ENCODE data around the gene MAST2.
"Not testable (repeated sequence)": the region's sequence is repeated elsewhere in the genome, so short reads cannot be mapped to it uniquely, and the experiment has no call there.

Gene MAST2

DNA sequence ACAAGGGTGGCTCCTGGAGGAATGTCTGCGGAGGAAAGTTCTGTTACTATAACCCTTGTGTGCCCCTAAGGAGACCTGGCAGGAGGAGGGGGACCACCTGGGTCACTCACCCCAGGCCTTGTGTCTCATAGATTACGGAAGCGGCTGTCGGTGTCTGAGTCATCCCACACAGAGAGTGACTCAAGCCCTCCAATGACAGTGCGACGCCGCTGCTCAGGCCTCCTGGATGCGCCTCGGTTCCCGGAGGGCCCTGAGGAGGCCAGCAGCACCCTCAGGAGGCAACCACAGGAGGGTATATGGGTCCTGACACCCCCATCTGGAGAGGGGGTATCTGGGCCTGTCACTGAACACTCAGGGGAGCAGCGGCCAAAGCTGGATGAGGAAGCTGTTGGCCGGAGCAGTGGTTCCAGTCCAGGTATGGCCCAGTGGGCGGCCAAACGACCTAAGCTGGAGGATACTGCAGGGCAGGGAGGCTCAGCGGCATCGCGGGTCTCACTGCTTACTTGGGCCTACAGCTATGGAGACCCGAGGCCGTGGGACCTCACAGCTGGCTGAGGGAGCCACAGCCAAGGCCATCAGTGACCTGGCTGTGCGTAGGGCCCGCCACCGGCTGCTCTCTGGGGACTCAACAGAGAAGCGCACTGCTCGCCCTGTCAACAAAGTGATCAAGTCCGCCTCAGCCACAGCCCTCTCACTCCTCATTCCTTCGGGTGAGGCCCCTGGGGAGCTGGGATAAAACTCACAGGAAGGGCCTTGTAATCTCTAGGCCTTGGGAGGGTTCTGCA is 227.7 kb downstream of the MAST2 start:
- DNase-seq, result no peak

DNA sequence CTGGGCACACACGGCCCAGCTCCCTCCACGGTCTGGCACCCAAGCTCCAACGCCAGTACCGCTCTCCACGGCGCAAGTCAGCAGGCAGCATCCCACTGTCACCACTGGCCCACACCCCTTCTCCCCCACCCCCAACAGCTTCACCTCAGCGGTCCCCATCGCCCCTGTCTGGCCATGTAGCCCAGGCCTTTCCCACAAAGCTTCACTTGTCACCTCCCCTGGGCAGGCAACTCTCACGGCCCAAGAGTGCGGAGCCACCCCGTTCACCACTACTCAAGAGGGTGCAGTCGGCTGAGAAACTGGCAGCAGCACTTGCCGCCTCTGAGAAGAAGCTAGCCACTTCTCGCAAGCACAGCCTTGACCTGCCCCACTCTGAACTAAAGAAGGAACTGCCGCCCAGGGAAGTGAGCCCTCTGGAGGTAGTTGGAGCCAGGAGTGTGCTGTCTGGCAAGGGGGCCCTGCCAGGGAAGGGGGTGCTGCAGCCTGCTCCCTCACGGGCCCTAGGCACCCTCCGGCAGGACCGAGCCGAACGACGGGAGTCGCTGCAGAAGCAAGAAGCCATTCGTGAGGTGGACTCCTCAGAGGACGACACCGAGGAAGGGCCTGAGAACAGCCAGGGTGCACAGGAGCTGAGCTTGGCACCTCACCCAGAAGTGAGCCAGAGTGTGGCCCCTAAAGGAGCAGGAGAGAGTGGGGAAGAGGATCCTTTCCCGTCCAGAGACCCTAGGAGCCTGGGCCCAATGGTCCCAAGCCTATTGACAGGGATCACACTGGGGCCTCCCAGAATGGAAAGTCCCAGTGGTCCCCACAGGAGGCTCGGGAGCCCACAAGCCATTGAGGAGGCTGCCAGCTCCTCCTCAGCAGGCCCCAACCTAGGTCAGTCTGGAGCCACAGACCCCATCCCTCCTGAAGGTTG is 231.4 kb downstream of the MAST2 start:
- no peak for DNase-seq

DNA sequence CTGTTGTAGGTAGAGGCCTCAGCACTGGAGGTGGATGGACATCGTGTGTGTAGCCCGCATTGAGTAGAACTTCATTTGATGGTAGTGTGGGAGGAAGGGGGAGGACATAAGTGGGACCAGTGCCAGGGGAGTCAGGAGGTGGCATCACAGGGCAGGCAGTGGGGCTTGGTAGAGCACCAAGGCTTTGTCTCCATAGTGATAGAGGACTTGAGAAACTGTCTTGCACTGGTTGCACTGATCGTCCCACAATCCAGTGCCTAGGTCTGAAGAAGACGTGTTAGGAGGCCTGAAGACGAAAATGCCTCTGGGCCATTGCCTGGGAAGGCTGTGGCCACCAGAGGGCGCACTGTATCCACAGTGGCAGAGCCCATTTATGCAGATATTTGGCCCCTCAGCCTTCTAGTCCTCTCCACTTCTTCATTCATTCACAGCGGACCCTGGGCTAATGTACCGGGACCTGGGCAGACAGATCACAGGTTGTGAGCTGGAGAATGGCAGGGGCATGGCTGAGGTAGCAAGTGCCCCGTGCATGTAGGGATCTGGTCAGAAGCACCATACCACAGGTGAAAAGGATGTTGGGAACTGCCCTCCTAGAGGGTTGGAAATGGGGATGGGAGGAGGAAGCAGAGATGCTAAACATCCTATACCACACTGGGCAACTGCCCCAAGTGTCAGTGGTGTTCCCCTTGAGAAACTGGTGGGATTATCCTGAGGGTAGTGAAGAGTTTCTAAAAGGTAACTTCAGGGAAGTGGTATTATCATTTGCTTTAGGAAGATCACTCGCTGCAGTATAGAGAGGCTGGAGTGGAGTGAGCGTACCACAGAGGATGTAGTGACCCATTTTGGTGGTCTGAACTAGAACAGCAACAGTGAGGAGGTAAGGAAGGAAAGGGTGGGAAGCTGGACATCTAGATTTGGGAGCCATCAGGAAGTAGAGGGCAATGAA is 233.8 kb downstream of the MAST2 start:
- peak; percentile 75 for DNase-seq

DNA sequence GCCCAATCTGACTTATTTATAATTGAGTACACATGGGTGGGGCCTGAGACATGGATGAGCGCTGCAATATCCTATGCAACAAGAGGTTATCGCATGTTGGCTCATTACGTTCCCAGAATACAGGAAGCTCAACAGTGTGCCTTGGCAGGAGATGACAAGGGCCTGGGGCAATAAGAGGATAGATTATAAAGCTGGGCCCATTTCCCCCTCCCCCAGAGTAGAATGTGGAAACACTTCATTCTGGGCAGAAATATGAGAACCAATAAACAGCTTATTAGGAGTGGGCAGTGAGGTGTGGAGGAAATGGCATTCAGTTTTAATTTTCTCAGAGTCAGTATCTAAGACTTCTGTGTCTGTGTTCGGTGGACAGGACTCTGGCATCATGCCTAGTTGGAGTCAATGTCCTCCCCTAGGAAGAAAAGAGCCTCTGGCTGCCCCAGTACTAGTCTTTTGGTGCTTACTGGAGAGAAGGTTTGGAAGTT is 236.2 kb downstream of the MAST2 start:
- DNase-seq, result peak; percentile 78

DNA sequence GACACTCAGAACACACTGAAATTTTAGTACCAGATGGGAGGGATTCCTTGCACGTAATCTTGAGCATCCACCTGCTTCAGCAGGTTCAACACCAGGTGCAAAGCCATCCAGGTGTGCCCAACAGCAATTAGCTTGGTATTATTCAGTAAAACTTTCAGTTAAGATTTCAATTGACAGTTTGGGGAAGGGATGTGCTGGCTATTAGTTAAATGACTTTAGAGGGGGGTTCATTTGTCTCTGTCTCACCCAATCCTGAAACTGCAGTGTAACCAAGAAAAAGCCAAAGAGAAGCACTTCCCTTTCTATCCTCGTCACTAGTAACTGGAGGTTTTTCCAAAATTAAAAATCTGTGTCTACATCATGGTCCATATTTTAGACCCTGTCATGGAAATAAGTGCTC is 238.1 kb downstream of the MAST2 start:
- no peak for DNase-seq

DNA sequence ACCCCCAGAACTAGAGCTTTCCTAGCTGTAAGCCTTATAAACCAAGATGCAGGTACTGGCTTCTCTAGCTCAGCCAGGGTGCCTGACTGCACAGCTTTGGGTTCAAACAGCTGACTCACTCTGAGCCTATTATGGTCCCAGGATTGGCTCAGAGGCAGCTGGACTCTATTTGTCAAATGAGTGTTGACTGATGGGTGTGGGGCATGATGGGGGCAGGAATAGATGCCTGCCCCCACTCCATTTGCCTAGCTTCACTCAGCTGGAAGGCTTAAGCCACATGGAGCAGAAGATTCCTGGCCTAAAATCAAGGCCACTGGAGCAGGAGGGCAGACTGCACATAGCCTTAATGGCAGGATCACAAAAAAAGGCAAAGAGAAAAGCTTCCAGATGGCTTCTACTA is 238.6 kb downstream of the MAST2 start:
- DNase-seq, result no peak

DNA sequence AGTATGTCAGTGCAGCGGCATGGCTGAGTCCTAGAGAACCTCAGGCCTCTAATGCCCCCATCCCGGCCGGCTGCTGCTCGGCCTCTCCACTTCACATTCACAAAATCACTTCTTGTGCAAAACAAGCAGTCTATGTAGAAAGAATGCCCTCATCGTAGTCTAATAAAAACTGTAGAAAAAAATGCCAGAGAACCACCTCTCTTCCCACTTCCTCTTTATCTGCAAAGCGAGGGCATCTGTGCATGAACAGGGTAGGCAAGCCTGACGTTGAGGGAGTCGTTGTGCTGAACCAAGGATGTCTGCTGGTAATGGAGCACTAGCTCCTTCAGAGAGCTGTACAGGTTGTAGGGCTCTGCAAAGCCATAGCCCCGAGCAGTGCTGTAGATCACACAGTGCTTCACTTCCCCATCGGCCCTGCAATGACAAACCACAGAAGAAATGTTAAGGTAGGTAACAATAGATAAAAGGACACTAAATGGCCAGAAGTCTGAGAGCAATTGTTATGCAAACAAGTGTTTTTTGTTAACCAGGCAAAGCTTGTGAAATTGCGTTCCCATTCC is 240.1 kb downstream of the MAST2 start:
- DNase-seq, result no peak

DNA sequence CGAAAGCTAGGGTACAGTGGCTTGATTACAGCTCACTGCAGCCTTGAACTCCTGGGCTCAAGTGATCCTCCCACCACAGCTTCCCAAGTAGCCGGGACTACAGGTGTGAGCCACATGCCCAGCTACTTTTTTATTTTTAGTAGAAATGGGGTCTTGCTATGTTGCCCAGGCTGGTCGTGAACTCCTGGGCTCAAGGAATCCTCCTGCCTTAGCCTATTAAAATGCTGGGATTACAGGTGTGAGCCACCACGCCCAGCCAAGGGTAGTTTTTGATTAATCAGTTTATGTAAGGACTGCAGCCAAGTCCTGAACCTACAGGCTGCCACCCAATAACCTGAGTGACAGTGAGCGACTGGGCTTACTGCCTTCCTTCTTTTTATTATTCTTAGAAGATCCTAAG is 240.7 kb downstream of the MAST2 start:
- DNase-seq, result no peak

DNA sequence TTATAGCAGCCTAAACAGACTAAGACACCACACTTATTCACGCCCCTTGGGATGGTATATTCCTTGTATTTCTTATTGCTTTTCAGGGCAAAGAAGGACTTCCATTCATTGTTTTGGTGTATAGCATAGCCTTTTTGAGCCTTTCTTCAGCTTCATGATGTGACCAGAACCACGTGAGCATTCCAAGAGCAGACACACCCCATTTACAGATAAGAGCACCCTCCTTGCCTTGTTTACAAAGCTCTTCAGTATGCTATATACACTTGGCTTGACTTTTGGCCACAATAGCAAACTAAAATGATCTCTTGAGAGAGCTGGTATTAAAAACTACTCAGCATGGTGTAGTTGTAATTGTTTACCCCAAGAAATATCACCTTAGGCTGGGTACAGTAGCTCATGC is 250.3 kb downstream of the MAST2 start:
- no peak for DNase-seq

DNA sequence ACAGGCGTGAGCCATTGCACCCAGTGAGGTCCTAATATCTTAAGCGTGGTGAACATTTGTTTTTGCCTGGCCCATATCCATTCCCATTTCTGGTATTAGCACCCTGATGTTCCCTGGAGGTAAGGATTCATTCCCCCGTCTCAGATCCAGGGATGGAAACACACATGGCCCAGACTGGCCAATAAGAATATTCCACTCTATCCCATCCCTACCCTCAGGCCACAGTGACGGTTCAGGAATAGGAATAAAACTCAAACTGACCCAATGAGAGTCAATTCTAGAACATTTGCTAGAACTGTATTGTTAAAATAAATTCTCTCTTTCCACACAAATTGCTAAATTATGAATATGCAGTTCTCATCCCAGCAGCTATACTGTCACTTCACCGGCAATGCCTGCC is 252.9 kb downstream of the MAST2 start:
- no peak for DNase-seq

DNA sequence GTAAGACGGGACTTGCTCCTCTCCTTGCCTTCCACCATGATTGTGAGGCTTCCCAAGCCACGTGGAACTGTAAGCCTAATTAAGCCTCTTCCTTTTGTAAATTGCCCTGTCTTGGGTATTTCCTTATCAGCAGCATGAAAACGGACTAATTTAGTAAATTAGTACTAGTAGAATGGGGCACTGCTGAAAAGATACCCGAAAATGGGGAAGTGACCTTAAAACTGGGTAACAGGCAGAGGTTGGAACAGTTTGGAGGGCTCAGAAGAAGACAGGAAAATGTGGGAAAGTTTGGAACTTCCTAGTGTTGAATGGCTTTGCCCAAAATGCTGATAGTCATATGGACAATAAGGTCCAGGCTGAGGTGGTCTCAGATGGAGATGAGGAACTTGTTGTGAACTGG is 253.8 kb downstream of the MAST2 start:
- DNase-seq, result not testable (repeated sequence)

DNA sequence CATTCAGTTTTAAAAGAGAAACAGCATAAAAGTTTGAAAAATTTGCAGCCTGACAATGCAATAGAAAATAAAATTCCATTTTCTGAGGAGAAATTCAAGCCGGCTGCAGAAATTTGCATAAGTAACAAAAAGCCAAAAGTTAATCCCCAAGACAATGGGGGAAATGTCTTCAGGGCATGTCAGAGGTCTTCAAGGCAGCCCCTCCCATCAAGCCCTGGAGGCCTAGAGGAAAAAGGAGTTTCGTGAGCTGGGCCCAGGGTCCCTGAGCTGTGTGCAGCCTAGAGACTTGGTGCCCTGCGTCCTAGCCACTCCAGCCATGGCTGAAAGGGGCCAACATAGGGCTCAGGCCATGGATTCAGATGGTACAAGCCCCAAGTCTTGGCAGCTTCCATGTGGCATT is 254.4 kb downstream of the MAST2 start:
- DNase-seq, result no peak

DNA sequence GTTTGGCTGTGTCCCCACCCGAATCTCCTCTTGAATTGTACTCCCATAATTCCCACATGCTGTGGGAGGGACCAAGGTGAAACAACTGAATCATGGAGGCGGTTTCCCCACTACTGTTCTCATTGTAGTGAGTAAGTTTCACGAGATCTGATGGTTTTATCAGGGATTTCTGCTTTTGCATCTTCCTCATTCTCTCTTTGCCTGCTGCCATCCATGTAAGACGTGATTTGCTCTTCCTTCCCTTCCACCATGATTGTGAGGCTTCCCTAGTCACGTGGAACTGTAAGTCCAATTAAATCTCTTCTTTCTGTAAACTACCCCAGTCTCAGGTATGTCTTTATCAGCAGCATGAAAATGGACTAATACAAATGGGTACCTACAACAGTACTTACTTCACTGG is 255.5 kb downstream of the MAST2 start:
- no peak for DNase-seq

DNA sequence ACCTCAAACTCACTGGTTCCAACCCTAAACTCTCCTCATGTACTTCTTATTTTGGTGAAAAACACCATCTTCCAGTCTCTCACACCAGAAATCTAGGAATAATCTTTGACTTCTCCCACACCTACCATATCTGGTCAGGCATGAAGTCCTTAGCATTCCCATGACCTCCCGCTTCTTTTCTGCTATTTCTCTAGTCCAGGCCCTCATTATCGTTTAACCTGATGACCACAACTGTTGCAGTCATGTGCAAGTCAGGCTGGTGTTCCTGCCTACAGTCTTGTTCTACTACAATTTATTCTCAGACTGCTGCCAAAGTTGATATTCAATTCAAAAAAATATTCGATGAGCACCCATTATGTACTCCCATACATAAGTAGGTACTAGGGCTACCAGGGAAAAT is 257.7 kb downstream of the MAST2 start:
- no peak for DNase-seq

DNA sequence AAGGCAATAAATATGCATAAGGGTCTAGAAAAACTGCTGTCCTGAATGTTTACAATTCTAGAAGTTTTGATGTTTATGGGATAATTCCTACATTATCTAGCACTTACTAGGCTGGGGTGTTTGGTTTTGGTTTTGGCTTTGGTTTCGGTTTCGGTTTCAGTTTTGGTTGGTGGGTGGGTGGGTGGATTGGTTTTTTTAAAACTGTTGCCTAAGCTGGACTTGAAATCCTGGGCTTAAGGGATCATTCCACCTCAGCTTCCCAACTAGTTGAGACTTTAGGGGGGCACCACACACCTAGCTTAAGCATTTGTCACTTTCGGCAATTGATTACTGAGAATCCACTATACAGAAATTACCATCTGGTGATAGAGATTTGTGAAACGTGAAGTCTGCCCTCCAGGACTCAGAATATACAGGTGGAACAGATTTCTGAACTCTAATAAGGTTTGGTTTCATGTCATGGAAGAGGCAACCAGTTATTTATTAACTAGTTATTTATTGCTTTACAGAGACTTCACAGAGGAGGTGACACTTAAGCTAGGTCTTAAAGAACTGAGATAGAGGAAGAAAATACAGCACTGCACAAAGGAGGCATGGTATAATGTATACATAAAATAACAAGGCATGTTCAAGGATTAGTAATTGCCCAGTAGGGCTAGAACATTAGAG is 259.4 kb downstream of the MAST2 start:
- no peak for DNase-seq

DNA sequence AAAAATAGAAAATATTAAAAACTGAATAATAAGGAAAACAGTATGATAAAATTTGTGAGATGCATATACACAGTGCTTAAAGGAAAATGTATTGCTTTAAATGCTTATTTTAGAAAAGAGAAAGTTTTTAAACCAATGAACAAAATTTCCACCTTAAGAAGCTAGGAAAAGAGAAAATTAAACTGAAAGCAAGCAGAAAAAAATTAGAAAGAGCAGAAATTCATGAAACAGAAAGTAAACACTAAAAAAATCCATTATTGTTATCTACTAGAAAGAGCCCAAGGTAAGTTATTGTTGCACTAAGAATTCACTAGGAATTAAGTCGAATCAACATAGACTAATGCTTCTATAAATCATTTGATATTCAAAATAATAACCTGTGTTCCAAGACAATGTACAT is 261.3 kb downstream of the MAST2 start:
- no peak for DNase-seq

DNA sequence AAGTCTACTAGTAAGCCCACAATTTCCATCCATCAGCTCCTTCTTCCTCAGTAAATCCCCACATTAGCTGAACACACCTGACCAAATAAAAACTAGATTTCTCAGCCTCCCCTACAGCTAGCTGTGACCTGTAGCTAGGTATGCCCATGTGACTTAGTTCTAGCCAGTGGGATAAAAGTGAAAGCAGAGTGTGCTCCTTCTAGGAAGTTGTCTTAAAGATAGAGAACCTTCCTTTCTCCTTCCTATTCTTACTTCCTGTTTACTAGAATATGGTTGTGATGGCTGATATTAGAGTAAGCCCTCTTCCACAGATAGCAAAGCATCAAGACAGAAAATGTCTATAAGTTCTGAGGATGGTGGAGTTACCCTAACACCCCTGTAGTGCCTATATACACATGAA is 262.0 kb downstream of the MAST2 start:
- DNase-seq, result no peak

DNA sequence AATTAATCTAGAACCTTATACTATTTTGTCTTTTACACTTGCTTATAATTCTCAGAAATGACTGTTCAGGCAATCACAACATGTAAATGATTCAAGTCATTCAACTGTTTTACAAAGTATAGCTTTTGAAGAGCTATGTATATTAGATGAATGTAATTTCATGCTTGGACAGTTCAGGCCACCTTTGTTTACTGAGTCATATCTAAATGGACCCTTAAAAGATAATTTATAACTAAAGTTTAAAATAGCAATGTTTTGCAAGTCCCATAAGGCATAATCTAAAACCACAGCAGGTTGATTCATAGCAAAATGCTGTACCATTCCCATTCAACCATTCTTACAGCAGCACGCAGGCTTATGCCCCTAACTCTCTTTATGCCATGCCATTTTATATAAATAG is 264.2 kb downstream of the MAST2 start:
- no peak for DNase-seq

DNA sequence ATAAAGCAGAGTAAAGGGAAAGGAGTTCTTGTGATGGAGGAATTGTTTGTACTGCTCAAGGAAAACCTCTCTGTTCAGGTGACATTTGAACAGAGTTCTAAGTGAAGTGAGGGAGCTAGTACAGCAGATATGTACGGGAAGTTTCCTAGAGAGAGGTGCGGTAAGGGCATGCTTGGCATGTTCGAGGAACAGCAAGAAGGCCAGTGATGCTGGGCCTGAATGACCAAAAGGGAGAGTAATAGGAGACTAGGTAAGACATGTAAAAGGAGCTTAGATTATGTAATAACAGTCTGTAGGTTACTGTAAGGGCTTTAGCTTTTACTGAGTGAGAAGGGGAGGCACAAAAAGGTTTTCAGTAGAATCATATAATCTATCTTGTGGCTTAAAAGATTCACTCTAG is 265.1 kb downstream of the MAST2 start:
- no peak for DNase-seq

DNA sequence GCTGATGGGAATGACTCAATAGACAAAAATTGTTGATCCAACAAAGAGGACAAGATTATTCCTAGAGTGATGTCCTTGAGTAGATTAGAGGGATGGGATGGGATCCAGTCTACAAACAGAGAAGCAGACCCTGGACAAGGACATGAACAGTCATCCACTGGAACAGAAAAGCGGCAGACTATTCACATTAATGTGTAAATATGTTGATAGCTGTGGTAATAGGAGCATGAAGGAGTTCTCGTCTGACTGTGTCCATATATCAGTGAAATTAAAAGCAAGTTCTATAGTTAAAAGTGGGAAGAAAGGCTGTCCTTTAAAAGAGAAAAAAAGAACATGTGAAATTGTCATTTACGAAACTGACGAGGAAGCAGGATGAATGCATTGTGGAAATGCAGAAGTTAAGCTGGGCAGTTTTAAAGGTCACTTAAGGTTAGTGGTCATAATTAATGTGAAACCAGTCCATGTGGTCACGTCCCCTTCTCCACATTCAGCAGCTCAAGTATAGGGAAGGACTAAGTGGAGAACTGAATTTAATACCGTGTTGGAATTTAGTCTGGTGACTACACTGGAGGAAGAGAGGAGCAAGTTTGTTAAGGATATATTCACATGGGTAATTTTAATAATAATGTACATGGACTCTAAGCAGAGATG is 266.9 kb downstream of the MAST2 start:
- DNase-seq, result no peak

DNA sequence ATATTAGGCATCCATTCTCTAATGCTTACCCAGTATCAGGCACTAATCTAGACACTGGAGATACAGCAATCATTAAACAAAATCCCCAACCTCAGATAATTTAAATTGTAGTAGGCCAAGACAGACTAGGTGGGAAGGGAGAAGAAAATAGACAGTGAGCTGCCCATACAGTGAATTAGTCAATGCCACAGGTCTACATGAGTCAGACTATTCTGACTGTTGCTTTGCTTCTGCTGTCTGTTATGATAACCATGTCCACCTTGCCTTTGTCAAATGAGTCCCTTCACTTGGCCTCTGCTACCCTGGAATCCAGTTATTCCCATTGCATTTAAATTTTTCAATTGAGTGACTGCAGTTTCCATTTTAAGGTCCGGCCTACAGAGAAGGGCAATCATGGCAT is 269.6 kb downstream of the MAST2 start:
- no peak for DNase-seq

DNA sequence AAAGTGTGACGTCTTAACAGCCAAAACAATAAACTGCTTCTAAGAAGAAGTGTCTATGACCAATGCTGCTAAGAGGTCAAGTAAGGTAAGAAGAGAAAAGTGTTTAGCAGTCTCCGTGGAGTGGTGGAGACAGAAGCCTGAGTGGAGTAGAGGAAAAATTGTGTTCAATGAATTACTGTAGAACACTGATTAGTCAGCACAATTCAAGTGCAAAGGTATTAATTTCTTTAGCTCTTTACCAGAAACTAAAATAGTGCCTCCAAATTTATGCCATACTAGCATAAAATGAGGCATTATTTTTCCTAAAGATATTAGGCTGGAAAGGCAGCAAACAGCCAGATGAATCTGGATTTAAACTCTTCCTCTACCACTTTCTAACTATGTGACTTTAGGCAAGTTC is 272.9 kb downstream of the MAST2 start:
- no peak for DNase-seq
